ENCODE measurements around the gene ACE. TPM values are rescaled to one million over a fixed set of nuclear protein-coding genes. Genes with fewer than 3 reads are reported as not detected.
A peak's percentile ranks its signal among the peaks of the same experiment; 100 is the strongest.

Gene ACE
- total RNA-seq, 1 experiment from 2014 or later, result 5.4 TPM

- H3K4ac ChIP-seq (ENCODE audit: low read depth, low read length), result no peak overlapping the region
- H3K27me3 Mint-ChIP-seq (ENCODE audit: low read depth), result peaks cover 8% of the 10 kb centered on the region
Measured at GRCh38 chr17:63525190-63525946, 48.5 kb downstream of the ACE start.

More at GRCh38 chr17:63525190-63525946, 48.5 kb downstream of the ACE start:
- H4K91ac ChIP-seq (ENCODE audit: insufficient read length, low read depth, low read length), result no peak overlapping the region
- no peak overlapping the region for H2AK5ac ChIP-seq (ENCODE audit: insufficient read length, low read length)
- no peak overlapping the region for H3K4me3 Mint-ChIP-seq
- WGBS (ENCODE audit: extremely low coverage, insufficient read length, low lambda C conversion rate), result no CpG with 5 or more reads among the region's 6 CpGs
- no peak overlapping the region for H3K23ac ChIP-seq (ENCODE audit: insufficient read length, low read depth, low read length)
- TF ChIP-seq CTCF (conservative IDR thresholded peaks at IDR 0.05), result no peak
- no peak overlapping the region for H3T11ph ChIP-seq (ENCODE audit: low read length)
- H3K27me3 ChIP-seq (ENCODE audit: insufficient read depth, low read length), result no peaks in the 10 kb centered on the region
- H3K4me1 ChIP-seq (ENCODE audit: insufficient read depth, low read length), result peaks cover 5% of the 10 kb centered on the region; the same call in 1 of the 2 replicates
- H3K9me3 ChIP-seq (ENCODE audit: control insufficient read depth, low read depth, low read length), result no peaks in the 10 kb centered on the region
- no peak overlapping the region for H2BK5ac ChIP-seq (ENCODE audit: insufficient read length, low read length)
- DNase-seq, result no peak
- no peak overlapping the region for H4K5ac ChIP-seq (ENCODE audit: insufficient read length, low read depth, low read length)
- H2BK15ac ChIP-seq (ENCODE audit: low read depth, low read length), result no peak overlapping the region
- H3K9me3 Mint-ChIP-seq, result no peaks in the 10 kb centered on the region
- H3K27ac ChIP-seq (ENCODE audit: insufficient read length, low read depth, low read length), result no peak overlapping the region
- no peaks in the 10 kb centered on the region for H3K79me1 ChIP-seq (ENCODE audit: insufficient read depth, low read depth, low read length, poor library complexity, severe bottlenecking)
- peaks cover 6% of the 10 kb centered on the region for H3K23me2 ChIP-seq (ENCODE audit: insufficient read length, low read depth, low read length, poor library complexity, severe bottlenecking)
- H3K4me1 Mint-ChIP-seq, result peaks cover 38 to 48% of the 10 kb centered on the region in 2 experiments
- no peak overlapping the region for H3K9ac ChIP-seq (ENCODE audit: extremely low read depth, insufficient read length, low read length)
- no peak overlapping the region for H3K18ac ChIP-seq (ENCODE audit: insufficient read length, low read depth, low read length)
- no peak overlapping the region; the same call in 1 of the 2 replicates for H3K14ac ChIP-seq (ENCODE audit: insufficient read depth, low read length)
- H2AFZ ChIP-seq (ENCODE audit: low read length), result no peak overlapping the region
- no peak overlapping the region for H2BK20ac ChIP-seq (ENCODE audit: low read depth, low read length, poor library complexity, severe bottlenecking)
- no peak overlapping the region for H3K4me2 ChIP-seq (ENCODE audit: insufficient read depth, insufficient read length, low read length)
- no peaks in the 10 kb centered on the region for H3K36me3 Mint-ChIP-seq (ENCODE audit: insufficient read depth in 1 of 3, low read depth in 3 of 3)
- no peaks in the 10 kb centered on the region for H4K20me1 ChIP-seq (ENCODE audit: control insufficient read depth, insufficient read depth, insufficient read length)
- H3K27ac Mint-ChIP-seq, result peak overlapping the region in 2 of 3 experiments; percentile 18 to 37; a peak in 1 of 7 replicates
- H3K79me2 ChIP-seq (ENCODE audit: insufficient read depth, low read length), result no peaks in the 10 kb centered on the region
- no peak overlapping the region for H2BK120ac ChIP-seq (ENCODE audit: low read depth, low read length, poor library complexity, severe bottlenecking)
- no peak overlapping the region for H2BK12ac ChIP-seq (ENCODE audit: insufficient read length, low read depth, low read length)
- no peak overlapping the region for H4K8ac ChIP-seq (replicated peaks; ENCODE audit: insufficient read length, low read depth, low read length)
- H3K56ac ChIP-seq (ENCODE audit: insufficient read length, low read depth, low read length), result no peak overlapping the region

All from H9 (cell line).